OCI-LY1 (cell line): ENCODE measurements around the gene CNN3.

Experiments used
- H2AFZ ChIP-seq: fragments of 200-600 bp; sonication (generic), shearing (Covaris generic); 2 replicates; pipeline ENCODE4 v1.6.0; 2014; ENCODE audit warnings: antibody characterized with exemption, mild to moderate bottlenecking, low read length
- H3F3A ChIP-seq: fragments of 200-600 bp; sonication (generic), shearing (Covaris generic); 2 replicates; pipeline ENCODE4 v1.6.0; 2014; ENCODE audit warnings: mild to moderate bottlenecking, antibody characterized with exemption, low read length, moderate library complexity; ENCODE audit not compliant: insufficient read depth
- H3K27ac ChIP-seq: fragments of 200-600 bp; sonication (generic); 2 replicates; pipeline ENCODE4 v1.5.1; 2014; ENCODE audit warnings: low read length, mixed run types, mild to moderate bottlenecking, low read depth; ENCODE audit not compliant: poor library complexity, severe bottlenecking
- H3K27me3 ChIP-seq: fragments of 200-600 bp; sonication (generic); 2 replicates; pipeline ENCODE4 v1.6.0; 2014; ENCODE audit warnings: antibody characterized with exemption, mild to moderate bottlenecking, low read length, moderate library complexity; ENCODE audit not compliant: insufficient read depth
- H3K36me3 ChIP-seq: fragments of 200-600 bp; sonication (generic); 2 replicates; pipeline ENCODE4 v1.6.1; 2014; ENCODE audit warnings: mild to moderate bottlenecking, antibody characterized with exemption, low read length, moderate library complexity, mixed read lengths; ENCODE audit not compliant: insufficient read depth
- H3K4me1 ChIP-seq: fragments of 200-600 bp; sonication (generic); 2 replicates; pipeline ENCODE4 v1.5.1; 2014; ENCODE audit warnings: mild to moderate bottlenecking, low read length, moderate library complexity; ENCODE audit not compliant: insufficient read depth, severe bottlenecking
- H3K4me2 ChIP-seq: fragments of 200-600 bp; sonication (generic), shearing (Covaris generic); 2 replicates; pipeline ENCODE4 v1.6.1; 2014; ENCODE audit warnings: low read length
- H3K4me3 ChIP-seq: fragments of 200-600 bp; sonication (generic); 2 replicates; pipeline ENCODE4 v1.5.1; 2014; ENCODE audit warnings: low read length, low read depth, mild to moderate bottlenecking, mixed read lengths; ENCODE audit not compliant: poor library complexity, severe bottlenecking
- H3K79me2 ChIP-seq: fragments of 200-600 bp; shearing (Covaris generic); 2 replicates; pipeline ENCODE4 v1.6.1; 2016; ENCODE audit warnings: mixed run types, low read length, mixed read lengths; ENCODE audit not compliant: insufficient read depth
- H3K9ac ChIP-seq: fragments of 200-600 bp; sonication (generic), shearing (Covaris generic); 2 replicates; pipeline ENCODE4 v1.6.1; 2014; ENCODE audit warnings: mild to moderate bottlenecking, low read length, mixed read lengths
- H3K9me2 ChIP-seq: fragments of 200-600 bp; sonication (generic), shearing (Covaris generic); 2 replicates; pipeline ENCODE4 v1.6.1; 2014; ENCODE audit warnings: low read depth, mild to moderate bottlenecking, low read length, mixed read lengths
- H3K9me3 ChIP-seq: fragments of 200-600 bp; shearing (Covaris generic); 2 replicates; pipeline ENCODE4 v1.6.1; 2014; ENCODE audit warnings: low read length, mixed read lengths
- H4K20me1 ChIP-seq: fragments of 200-600 bp; sonication (generic), shearing (Covaris generic); 2 replicates; pipeline ENCODE4 v1.6.0; 2016; ENCODE audit warnings: mild to moderate bottlenecking, low read length; ENCODE audit not compliant: insufficient read depth
- CTCF ChIP-seq: fragments of 200-600 bp; sonication (generic), shearing (Covaris generic); IDR thresholded peaks from 2 replicates; pipeline ENCODE4 v1.5.1; 2017; ENCODE audit warnings: mild to moderate bottlenecking, antibody characterized with exemption, low read length, moderate library complexity, mixed read lengths
- EZH2 ChIP-seq: fragments of 200-600 bp; sonication (generic), shearing (Covaris generic); IDR thresholded peaks from 2 replicates; pipeline ENCODE4 v1.8.0; 2017; ENCODE audit warnings: borderline replicate concordance, mixed run types, mild to moderate bottlenecking, antibody characterized with exemption, low read length, moderate library complexity, mixed read lengths

The CNN3 gene

GRCh38 chr1:94858276-94858675 is 68.6 kb downstream of the CNN3 start:
- Histone ChIP-seq H4K20me1 (no peaks in the 10 kb centered on the region), H3K36me3 (no peaks in the 10 kb centered on the region), H3K27ac (no peak overlapping the region), H3K27me3 (no peaks in the 10 kb centered on the region), H3K9me3 (no peaks in the 10 kb centered on the region), H3K4me3 (no peak overlapping the region), H3K79me2 (no peaks in the 10 kb centered on the region), H3F3A (no peaks in the 10 kb centered on the region), H3K9ac (no peak overlapping the region), H3K9me2 (no peaks in the 10 kb centered on the region), H3K4me2 (no peak overlapping the region), H3K4me1 (no peaks in the 10 kb centered on the region), H2AFZ (no peak overlapping the region)
- TF ChIP-seq CTCF (no peak), EZH2 (no peak)

- no peak overlapping the region for H2AFZ ChIP-seq
- H4K20me1 ChIP-seq = no peaks in the 10 kb centered on the region
- H3K4me3 ChIP-seq = no peak overlapping the region
- H3K9me2 ChIP-seq = no peaks in the 10 kb centered on the region
- no peak for TF ChIP-seq CTCF
- TF ChIP-seq EZH2 = no peak
- no peaks in the 10 kb centered on the region for H3K27me3 ChIP-seq
- H3K79me2 ChIP-seq = no peaks in the 10 kb centered on the region
- no peak overlapping the region for H3K9ac ChIP-seq
- H3F3A ChIP-seq = no peaks in the 10 kb centered on the region
- no peaks in the 10 kb centered on the region for H3K36me3 ChIP-seq
- H3K4me1 ChIP-seq = no peaks in the 10 kb centered on the region
- H3K27ac ChIP-seq = no peak overlapping the region
- no peaks in the 10 kb centered on the region for H3K9me3 ChIP-seq
- H3K4me2 ChIP-seq = no peak overlapping the region
Observed at GRCh38 chr1:94856868-94857267, 70.0 kb downstream of the CNN3 start.

- no peak overlapping the region for H3K27ac ChIP-seq
Observed at GRCh38 chr1:94856004-94856403, 70.9 kb downstream of the CNN3 start.

More at GRCh38 chr1:94856004-94856403, 70.9 kb downstream of the CNN3 start:
- Histone ChIP-seq H4K20me1 (no peaks in the 10 kb centered on the region), H3K79me2 (no peaks in the 10 kb centered on the region), H3F3A (no peaks in the 10 kb centered on the region), H3K4me1 (no peaks in the 10 kb centered on the region), H3K36me3 (no peaks in the 10 kb centered on the region), H3K9me3 (no peaks in the 10 kb centered on the region), H2AFZ (no peak overlapping the region), H3K4me2 (no peak overlapping the region), H3K9me2 (no peaks in the 10 kb centered on the region), H3K4me3 (no peak overlapping the region), H3K9ac (no peak overlapping the region), H3K27me3 (no peaks in the 10 kb centered on the region)
- TF ChIP-seq EZH2 = no peak
- no peak for TF ChIP-seq CTCF
